Stimulated activated naive CD8-positive, alpha-beta T cell treated with anti-CD3 and anti-CD28 coated beads, Interleukin-15, Interleukin-2, amounts not matched to agents 100 U/mL and 50 U/mL, for 24 hours (primary cell): ENCODE data around the gene SOCS2.
"Not testable (repeated sequence)": the region's sequence is repeated elsewhere in the genome, so short reads cannot be mapped to it uniquely, and the experiment has no call there.

Experiments
- ATAC-seq: fragments of 150-1000 bp; cut with Tn5 transposase; one replicate; pipeline ENCODE4 v1.10.0; 2021
- DNase-seq: peaks from one replicate; pipeline ENCODE4 v3.0.0; 2021

The SOCS2 gene

GRCh38 chr12:93571925-93572711 lies at the start of gene SOCS2:
SOCS2 (plus strand) TSS chr12:93572675; CDS start chr12:93572898, 223 bp downstream.
- DNase-seq (peak; percentile 44), ATAC-seq (no peak)

- no peak for DNase-seq
- ATAC-seq, result no peak
Measured at GRCh38 chr12:93524386-93525133, 47.9 kb upstream of the SOCS2 start.

GRCh38 chr12:93526786-93527428 lies 45.6 kb upstream of the SOCS2 start:
- ATAC-seq, result no peak
- no peak for DNase-seq

DNA sequence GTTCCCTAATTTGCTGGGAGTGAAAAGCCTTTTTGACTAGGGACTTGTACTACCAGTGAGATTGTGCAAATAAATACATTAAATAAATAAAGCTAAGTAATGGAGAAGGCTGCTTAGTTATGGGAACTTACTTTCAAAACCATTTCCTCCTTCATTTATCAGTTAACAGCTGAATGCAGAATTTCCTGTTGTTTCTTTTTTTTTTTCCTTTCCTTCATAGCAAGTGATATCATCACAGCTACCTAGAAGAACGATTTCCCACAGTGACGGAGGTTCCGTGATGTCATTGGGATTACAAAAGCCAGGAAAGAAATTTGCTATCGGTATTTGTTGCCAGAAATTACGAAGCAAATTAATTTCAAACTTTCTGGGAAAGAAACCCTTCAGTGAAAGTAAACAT lies 42.1 kb upstream of the SOCS2 start:
- no peak for DNase-seq
- no peak for ATAC-seq

DNA sequence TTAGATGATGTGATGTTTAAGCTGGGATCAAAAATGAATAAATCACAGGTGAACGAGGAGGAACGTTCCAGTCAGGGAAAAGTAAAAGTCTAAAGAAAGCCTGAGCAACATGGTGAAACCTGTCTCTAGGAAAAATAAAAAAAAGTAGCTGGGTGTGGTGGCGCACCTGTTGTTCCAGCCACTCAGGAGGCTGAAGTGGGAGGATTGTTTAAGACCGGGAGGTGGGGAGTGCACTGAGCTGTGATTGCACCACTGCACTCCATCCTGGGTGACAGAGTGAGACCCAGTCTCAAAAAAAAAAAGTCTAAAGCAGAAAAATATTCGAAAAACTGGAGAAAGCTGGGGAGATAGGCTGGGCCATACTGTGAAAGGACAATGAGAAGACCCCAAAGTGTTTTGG lies 39.2 kb upstream of the SOCS2 start:
- no peak for ATAC-seq
- DNase-seq, result no peak

DNA sequence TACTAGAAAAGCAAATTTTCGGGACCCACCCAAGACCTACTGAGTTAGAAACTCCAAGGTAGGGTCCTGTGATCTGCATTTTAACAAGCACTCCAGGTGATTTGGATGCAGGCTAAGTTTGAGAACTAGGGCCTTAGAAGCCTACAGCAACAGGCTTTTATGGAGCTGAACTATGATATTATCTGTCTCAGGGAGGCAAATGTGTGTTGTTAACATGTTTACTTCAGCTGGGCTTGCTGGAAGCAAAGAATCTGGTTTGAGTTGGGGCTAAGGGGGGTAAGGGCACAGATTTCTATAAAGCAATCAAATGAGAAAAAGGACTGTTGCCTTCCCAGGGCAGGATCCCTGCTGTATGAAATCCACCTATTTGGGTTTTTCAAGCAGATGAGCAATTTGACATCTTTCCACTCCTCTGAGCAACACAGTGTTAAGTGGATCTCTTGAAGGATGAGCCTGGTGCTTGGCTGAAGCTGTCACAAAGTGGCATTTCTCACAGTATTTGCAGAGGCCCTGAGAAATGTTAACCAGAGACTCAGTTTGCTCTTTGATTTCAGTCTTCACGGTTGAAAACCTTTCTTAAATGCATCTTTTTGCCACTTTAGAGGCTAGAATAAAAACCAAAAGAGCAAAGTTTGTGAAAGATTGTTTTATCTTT lies 36.2 kb upstream of the SOCS2 start:
- DNase-seq (no peak), ATAC-seq (no peak)

DNA sequence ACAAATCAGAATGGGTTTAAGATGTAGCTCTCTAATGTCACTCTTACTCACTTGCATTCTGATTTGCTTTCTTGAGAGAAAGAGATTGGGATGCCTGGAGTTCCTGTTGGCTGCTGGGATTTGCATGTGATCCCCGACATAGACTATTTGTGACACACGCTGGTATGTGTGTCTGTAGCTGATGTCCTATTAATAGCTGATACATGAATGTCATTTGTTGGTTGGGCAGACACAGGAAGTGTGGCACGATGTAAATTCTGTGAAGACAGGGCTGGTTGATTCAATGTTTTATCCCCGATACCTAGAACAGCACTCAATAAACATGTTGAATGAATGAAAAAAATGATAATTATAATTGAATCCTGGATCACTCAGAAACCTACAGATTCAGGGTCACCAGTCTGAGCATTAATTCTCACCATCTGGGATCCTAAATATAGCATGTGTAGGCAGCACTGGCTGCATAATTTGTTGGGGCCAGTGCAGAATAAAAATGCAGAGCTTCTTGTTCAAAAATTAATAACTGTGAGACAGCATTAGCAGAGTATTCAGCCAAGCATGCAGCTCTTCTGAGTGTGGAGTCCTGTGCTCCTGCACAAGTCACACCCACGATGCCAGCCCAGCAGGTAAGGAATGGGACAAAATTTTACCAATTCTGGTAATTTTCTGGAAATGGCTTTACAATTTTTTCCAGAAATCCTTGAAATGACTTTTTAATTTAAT lies 35.5 kb upstream of the SOCS2 start:
- DNase-seq (no peak), ATAC-seq (no peak)

GRCh38 chr12:93537769-93538168 lies 34.7 kb upstream of the SOCS2 start:
- ATAC-seq (no peak), DNase-seq (no peak)

- ATAC-seq, result no peak
Measured at GRCh38 chr12:93539821-93540220, 32.7 kb upstream of the SOCS2 start.

DNA sequence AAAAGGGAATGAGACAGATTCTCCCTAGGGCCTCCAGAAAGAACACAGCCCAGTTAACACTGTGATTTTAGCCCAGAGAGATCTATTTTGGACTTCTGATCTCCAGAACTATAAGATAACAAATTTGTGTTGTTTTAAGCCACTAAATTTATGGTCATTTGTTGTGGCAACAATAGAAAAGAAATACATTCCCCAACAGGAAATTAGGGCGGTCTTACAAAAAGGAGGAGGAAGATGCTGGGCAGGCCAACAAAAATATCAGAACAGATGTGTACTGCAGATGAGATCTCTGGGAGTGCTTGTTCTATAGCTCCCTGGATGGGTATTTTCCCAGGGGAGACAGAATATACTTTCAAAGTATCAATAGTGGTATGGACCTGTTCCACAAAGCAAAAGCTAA lies 32.0 kb upstream of the SOCS2 start:
- DNase-seq, result no peak
- ATAC-seq, result no peak

More at GRCh38 chr12:93539821-93540220, 32.7 kb upstream of the SOCS2 start:
- DNase-seq, result no peak

- DNase-seq (no peak), ATAC-seq (no peak)
Measured at GRCh38 chr12:93541578-93542225, 30.8 kb upstream of the SOCS2 start.

DNA sequence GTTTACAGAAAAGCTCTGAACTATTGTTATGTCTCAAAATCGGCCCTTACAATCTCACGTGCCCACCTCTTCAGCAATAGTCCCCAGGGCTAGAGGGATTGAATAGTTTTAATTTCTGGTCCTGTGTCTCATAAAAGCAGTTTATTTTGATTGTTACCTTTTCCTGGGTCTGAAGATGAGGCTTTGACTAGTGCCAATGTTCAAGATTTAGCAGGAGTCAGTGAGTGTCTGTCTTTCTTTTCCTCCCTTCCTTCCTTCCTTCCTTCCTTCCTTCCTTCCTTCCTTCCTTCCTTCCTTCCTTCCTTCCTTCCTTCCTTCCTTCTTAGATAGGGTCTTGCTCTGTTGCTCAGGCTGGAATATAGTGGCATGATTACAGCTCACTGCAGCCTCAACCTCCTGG lies 24.7 kb upstream of the SOCS2 start:
- DNase-seq (no peak), ATAC-seq (no peak)

GRCh38 chr12:93549174-93549573 lies 23.3 kb upstream of the SOCS2 start:
- no peak for DNase-seq
- no peak for ATAC-seq

DNA sequence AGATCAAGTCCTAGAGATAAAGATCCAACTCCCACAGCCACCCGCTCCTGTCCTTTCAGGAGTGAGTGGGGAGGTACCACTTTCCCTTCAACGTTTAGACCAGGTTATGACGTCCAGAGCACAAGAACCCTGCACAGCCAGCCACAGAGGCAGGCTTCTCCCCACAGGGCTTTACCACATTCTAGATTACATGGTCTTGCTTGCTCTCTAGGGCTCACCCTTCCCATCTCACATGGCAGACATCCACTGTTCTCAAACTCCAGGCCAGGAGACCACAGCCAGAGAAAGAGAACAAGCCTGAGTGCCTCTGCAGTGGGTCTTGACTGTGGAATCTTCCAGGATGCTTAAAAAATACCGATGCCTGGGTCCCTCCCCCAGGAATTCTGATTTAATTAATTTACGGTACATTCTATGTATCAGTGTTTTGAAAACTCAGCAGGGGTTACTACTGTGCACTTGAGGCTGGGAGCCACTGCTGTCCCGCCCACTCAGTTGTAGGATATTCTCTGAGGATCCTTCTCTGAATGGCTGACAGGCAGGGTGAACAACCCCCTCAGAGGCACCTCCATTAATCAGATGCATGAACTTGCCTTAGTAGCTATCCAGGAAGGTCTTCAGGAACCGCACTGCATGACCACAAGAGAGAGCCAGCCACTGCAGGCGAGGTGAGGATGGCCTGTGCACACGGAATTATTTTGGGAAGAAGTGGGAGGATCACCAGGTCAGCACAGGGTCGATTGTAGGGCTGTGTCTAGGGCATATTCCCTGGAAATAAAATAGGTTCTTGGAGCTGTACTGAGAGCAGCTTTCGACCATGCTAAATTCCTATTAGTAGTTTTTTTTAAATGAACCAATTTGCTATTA lies 21.5 kb upstream of the SOCS2 start:
- ATAC-seq, result no peak
- no peak for DNase-seq

DNA sequence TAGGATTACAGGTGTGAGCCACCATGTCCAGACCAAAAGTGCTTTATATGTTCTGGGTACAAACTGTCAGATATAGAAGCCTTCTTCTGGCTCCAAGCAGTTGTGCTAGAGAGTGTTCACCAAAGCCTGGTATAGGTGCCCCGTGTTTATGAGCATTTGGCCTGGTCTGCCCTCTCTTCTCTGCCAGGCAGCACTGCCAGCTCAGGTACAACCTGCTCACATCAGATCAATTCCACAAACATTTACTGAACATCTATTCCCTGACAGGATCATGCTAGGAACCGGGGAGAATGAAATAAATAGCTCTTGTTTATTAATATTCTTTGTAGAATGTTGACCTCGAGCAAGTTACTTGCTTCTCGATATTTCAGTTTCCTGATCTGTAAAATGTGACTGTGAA lies 20.0 kb upstream of the SOCS2 start:
- DNase-seq, result no peak
- ATAC-seq, result no peak

DNA sequence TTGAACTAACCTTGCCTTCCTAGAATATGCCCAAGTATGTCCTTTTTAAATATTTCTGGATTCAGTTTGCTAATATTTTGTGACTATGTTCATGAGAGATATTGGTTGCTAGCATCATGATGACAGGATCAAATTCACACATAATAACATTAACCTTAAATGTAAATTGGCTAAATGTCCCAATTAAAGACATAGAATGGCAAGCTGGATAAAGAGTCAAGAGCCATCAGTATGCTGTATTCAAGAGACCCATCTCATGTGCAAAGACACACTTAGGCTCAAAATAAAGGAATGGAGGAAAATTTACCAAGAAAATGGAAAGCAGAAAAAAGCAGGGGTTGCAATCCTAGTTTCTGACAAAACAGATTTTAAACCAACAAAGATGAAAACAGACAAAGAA lies 14.6 kb upstream of the SOCS2 start:
- not testable (repeated sequence) for DNase-seq

DNA sequence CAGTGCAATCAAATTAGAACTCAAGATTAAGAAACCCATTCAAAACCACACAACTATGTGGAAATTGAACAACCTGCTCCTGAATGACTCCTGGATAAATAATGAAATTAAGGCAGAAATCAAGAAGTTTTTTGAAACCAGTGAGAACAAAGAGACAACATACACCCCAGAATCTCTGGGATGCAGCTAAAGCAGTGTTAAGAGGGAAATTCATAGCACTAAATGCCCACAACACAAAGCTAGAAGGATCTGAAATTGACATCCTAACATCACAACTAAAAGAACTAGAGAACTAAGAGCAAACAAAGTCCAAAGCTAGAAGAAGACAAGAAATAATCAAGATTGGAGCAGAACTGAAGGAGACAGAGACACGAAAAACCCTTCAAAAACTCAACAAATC lies 13.8 kb upstream of the SOCS2 start:
- not testable (repeated sequence) for ATAC-seq

More for the DNA sequence above, 14.6 kb upstream of the SOCS2 start:
- ATAC-seq, result not testable (repeated sequence)

DNA sequence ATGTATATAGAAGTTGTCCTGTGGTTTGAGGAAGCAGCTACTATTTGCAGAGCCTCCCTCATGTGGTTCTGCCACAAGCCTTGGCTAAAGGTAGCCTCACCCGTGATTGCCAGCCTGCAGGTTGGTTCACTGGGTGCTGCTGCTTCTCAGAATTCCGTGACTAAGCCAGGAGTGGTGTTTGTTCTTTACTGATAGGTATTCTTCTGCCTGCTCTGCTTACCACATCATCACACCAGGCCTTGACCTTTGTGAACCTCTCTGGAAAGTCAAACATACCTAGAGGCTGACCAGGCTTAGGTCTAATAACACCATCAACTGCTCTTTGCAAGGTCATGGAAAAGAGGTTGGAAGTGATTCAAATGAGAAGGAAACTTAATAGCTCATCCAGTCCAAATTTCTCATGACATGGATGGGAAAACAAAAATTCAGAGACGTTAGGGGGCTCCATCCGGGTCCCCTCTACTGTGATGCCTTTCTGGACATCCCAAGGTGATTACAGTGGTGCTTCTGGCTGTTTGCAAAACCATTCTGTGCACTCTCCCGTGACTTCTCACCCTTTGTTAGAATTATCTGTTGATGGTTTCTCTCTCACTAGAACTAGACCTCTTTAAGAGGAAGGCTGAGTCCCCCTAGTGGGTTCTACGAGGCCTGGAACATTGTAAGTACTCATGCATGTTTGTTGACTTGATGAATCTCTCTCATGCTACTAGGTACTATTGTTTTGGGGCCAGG lies 8.5 kb upstream of the SOCS2 start:
- ATAC-seq (no peak), DNase-seq (no peak)

More for the DNA sequence above, 13.8 kb upstream of the SOCS2 start:
- not testable (repeated sequence) for DNase-seq

DNA sequence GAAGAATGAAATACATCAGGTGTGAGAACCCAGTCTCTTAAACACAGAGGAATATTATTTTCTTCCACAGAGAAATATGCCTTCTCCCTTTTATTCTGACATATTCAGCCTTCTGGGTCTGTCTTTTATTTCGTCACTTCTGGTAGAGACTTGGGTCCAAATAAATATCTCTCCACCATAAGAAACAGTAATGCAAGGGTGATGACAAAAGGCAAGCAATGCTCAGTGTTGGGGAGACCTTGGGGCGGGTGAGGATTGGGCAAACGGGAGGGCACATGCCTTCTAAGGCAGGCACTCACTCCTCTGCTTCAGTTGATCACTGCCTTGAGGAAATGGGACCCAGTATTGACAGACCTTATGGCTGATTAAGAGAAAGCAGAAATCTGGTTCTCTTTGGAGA lies 6.7 kb upstream of the SOCS2 start:
- DNase-seq, result no peak

DNA sequence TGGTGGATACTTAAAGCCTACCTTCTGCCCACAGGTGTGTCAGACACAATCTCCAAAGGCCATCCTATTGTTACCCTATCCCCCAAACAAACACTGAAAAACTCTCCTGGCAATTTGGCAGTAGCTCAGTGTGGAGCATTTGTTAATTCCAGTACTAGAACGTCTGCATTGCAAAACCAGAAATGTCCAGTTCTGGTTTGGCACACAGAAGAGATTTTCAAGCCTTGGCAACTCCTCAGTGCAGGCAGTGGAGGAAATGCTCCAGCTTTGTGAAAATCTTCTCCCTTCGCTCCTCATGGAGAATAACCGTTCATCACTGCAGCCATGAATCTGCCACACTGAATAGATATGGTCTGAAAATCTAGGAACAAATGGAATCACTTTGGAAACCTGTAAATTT lies 5.3 kb upstream of the SOCS2 start:
- DNase-seq (no peak), ATAC-seq (no peak)

More for the DNA sequence above, 6.7 kb upstream of the SOCS2 start:
- ATAC-seq, result no peak
